Gastrocnemius medialis (tissue), 4 donors: ENCODE results near the gene ACKR1. TPM values are rescaled to one million over a fixed set of nuclear protein-coding genes. Genes with fewer than 3 reads are reported as not detected.

ENCODE experiments used
- ATAC-seq, 2 donors: fragments of 150-250 bp; one replicate each; pipeline ENCODE4 v1.9.1; 2016
- DNase-seq, 2 donors: peaks; one replicate each; pipeline ENCODE4 v3.0.0-alpha.2; 2019
- H3K27ac ChIP-seq, 4 donors: fragments of 200-600 bp; sonication (generic); 1 replicate in 1 of 4; 2 replicates in 3 of 4; pipeline ENCODE4 v1.5.1; 2016 to 2018; ENCODE audit warnings: mild to moderate bottlenecking in 2 of 4, moderate library complexity in 1 of 4
- H3K27me3 ChIP-seq, 3 donors: fragments of 200-600 bp; sonication (generic) in 2 of 3; 1 replicate in 1 of 3; 2 replicates in 2 of 3; pipeline versions ENCODE4 v1.5.1 to v1.6.0; 2016 to 2019; ENCODE audit warnings: mild to moderate bottlenecking in 1 of 3, moderate library complexity in 1 of 3
- H3K36me3 ChIP-seq, 2 donors: fragments of 200-600 bp; sonication (generic) in 1 of 2; one replicate each; pipeline ENCODE4 v1.5.1; 2017 to 2018
- H3K4me1 ChIP-seq, 2 donors: fragments of 200-600 bp; sonication (generic) in 1 of 2; one replicate each; pipeline ENCODE4 v1.5.1; 2016 to 2017; ENCODE audit warnings: mild to moderate bottlenecking in 2 of 2
- H3K4me3 ChIP-seq, 4 donors: fragments of 200-600 bp; sonication (generic) in 3 of 4; 1 replicate in 1 of 4; 2 replicates in 3 of 4; pipeline ENCODE4 v1.5.1; 2016 to 2019; ENCODE audit warnings: mild to moderate bottlenecking in 2 of 4
- H3K9me3 ChIP-seq, 3 donors: fragments of 200-600 bp; sonication (generic) in 2 of 3; 1 replicate in 1 of 3; 2 replicates in 2 of 3; pipeline ENCODE4 v1.5.1; 2016 to 2019
- POLR2A ChIP-seq, 2 donors: fragments of 450-650 bp; IDR thresholded peaks; one replicate each; pipeline ENCODE4 v1.6.1; 2017; ENCODE audit warnings: antibody characterized with exemption in 2 of 2, mild to moderate bottlenecking in 2 of 2, moderate library complexity in 2 of 2
- in situ Hi-C, 4 donors: fragments of 200-750 bp; cut with MboI; loops; one replicate each; pipeline versions ENCODE4 v1.15.0 to v1.8.0; 2017; ENCODE audit warnings: low sequenced_read_pairs in 4 of 4
- intact Hi-C: fragments of 100-400 bp; cut with DNase I; formaldehyde crosslinking; loops from one replicate; pipeline ENCODE4 v1.15.1; 2023; ENCODE audit warnings: low total_unique reads
- total RNA-seq, 4 donors: library from RNA; depleted of rRNA; stranded (reverse); fragments of >200 nt; gene quantifications; one replicate each; pipeline versions ENCODE4 v1.1.0 to v1.2.3, GENCODE V29; 2016
- TF ChIP-seq, protein P1 (sequence below), 5 experiments: fragments of 450-650 bp in 3 of 5; fragments of 200-600 bp in 2 of 5; sonication (generic) in 2 of 5; IDR thresholded peaks in 4 of 5; conservative IDR thresholded peaks in 1 of 5; 1 replicate in 4 of 5; 2 replicates in 1 of 5; pipeline ENCODE4 v1.5.1; 2016 to 2019; ENCODE audit warnings: antibody characterized with exemption in 5 of 5, mild to moderate bottlenecking in 3 of 5, moderate library complexity in 3 of 5

The ACKR1 gene
- total RNA-seq, 4 donors from 2014 or later, result 10.1 to 34.8 (median 21.8) TPM

DNA sequence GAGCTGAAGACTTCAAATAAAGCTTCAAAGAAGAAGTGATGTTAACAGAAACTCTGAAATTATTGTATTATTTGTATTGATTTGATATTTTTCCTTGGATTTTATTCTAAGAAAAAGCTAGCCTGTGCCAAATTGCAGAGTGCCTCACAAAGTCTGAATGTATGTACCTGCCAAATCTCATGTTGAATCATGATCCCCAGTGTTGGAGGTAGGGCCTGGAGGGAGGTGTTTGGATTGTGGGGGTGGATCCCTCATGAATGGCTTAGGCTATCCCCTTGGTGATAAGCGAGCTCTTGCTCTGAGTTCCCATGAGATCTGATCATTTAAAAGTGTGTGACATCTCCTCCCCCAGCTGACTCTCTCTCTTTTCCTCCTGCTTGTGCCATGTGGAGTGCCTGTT, 43.6 kb downstream of the ACKR1 start:
- Histone ChIP-seq H3K4me3 (no peak overlapping the region), H3K9me3 (no peaks in the 10 kb centered on the region), H3K27ac (no peak overlapping the region), H3K4me1 (no peaks in the 10 kb centered on the region), H3K36me3 (no peaks in the 10 kb centered on the region), H3K27me3 (no peaks in the 10 kb centered on the region)
- intact Hi-C loops (no loop called here), in situ Hi-C loops (no loop called here)
- DNase-seq, result no peak
- no peak for ATAC-seq
- TF ChIP-seq POLR2A (IDR thresholded peaks at IDR 0.05), result no peak
- TF ChIP-seq, protein P1, sequence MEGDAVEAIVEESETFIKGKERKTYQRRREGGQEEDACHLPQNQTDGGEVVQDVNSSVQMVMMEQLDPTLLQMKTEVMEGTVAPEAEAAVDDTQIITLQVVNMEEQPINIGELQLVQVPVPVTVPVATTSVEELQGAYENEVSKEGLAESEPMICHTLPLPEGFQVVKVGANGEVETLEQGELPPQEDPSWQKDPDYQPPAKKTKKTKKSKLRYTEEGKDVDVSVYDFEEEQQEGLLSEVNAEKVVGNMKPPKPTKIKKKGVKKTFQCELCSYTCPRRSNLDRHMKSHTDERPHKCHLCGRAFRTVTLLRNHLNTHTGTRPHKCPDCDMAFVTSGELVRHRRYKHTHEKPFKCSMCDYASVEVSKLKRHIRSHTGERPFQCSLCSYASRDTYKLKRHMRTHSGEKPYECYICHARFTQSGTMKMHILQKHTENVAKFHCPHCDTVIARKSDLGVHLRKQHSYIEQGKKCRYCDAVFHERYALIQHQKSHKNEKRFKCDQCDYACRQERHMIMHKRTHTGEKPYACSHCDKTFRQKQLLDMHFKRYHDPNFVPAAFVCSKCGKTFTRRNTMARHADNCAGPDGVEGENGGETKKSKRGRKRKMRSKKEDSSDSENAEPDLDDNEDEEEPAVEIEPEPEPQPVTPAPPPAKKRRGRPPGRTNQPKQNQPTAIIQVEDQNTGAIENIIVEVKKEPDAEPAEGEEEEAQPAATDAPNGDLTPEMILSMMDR (IDR thresholded peaks at IDR 0.05 in 4 of 5, conservative IDR thresholded peaks at IDR 0.05 in 1 of 5), result no peak

- Histone ChIP-seq H3K27me3 (no peaks in the 10 kb centered on the region), H3K4me1 (no peaks in the 10 kb centered on the region), H3K36me3 (no peaks in the 10 kb centered on the region), H3K9me3 (no peaks in the 10 kb centered on the region), H3K4me3 (no peak overlapping the region), H3K27ac (no peak overlapping the region)
- no peak for TF ChIP-seq POLR2A (IDR thresholded peaks at IDR 0.05)
- no peak for ATAC-seq
- no peak for DNase-seq
- in situ Hi-C loops, result no loop called here
- intact Hi-C loops, result no loop called here
Observed at GRCh38 chr1:159250638-159251216, 46.1 kb downstream of the ACKR1 start.

Other genes with a start within 250 kb of the ACKR1 start
- 10 to 100 TPM; 13.5 to 18.5 (median 14.2) TPM for gene IFI16, start 195.0 kb upstream of the ACKR1 start, total RNA-seq
- not detected for gene AIM2, start 128.1 kb upstream of the ACKR1 start, total RNA-seq
- 1 to 10 TPM in 2 of 4 donors, under 1 TPM in 1, not detected in 1; 0.76 to 1.2 (median 1.0) TPM for gene CADM3, start 33.3 kb upstream of the ACKR1 start, total RNA-seq
- gene FCER1A, start 97.5 kb downstream of the ACKR1 start, total RNA-seq, result not detected
- gene OR10J4, start 227.3 kb downstream of the ACKR1 start, total RNA-seq, result not detected
- gene OR10J1, start 234.8 kb downstream of the ACKR1 start, total RNA-seq, result not detected